HepG2 (cell line): Measurements from ENCODE around the gene CORO7. TPM values are rescaled to one million over a fixed set of nuclear protein-coding genes. Genes with fewer than 3 reads are reported as not detected.

Experiments
- ATF2 ChIP-seq: sonication (generic); formaldehyde crosslinking; IDR thresholded peaks from 2 replicates; pipeline ENCODE4 v1.4.0; 2020; ENCODE audit warnings: missing genetic modification reagents
- NCOA2 ChIP-seq: sonication (generic); formaldehyde crosslinking; IDR thresholded peaks from 2 replicates; pipeline ENCODE4 v1.8.0; 2022; ENCODE audit warnings: inconsistent platforms
- NR2F1 ChIP-seq, 2 experiments: fragments of 450-650 bp in 1 of 2; formaldehyde crosslinking in 1 of 2; IDR thresholded peaks; 2 replicates each; pipeline versions ENCODE4 v1.5.0 to v1.6.1; 2016 to 2020; ENCODE audit warnings: mild to moderate bottlenecking in 1 of 2, missing compliant biosample characterization in 1 of 2, missing genetic modification reagents in 1 of 2, moderate library complexity in 1 of 2
- RXRA ChIP-seq: sonication (generic); formaldehyde crosslinking; IDR thresholded peaks from 2 replicates; pipeline ENCODE4 v1.5.1; 2020; ENCODE audit warnings: missing genetic modification reagents
- SRY ChIP-seq: sonication (generic); formaldehyde crosslinking; IDR thresholded peaks from 2 replicates; pipeline ENCODE4 v1.8.0; 2022; ENCODE audit warnings: mild to moderate bottlenecking, missing genetic modification reagents
- ZKSCAN8 ChIP-seq: IDR thresholded peaks from 2 replicates; pipeline ENCODE4 v1.6.1; 2016; ENCODE audit warnings: borderline replicate concordance, missing genetic modification reagents, missing compliant biosample characterization
- ZNF281 ChIP-seq: sonication (generic); formaldehyde crosslinking; IDR thresholded peaks from 2 replicates; pipeline ENCODE4 v1.4.0; 2020; ENCODE audit warnings: missing genetic modification reagents, borderline replicate concordance
- ZNF713 ChIP-seq: sonication (generic); formaldehyde crosslinking; IDR thresholded peaks from 2 replicates; pipeline ENCODE4 v1.4.0; 2020; ENCODE audit warnings: mild to moderate bottlenecking, missing genetic modification reagents
- ZNF773 ChIP-seq: sonication (generic); formaldehyde crosslinking; IDR thresholded peaks from 2 replicates; pipeline ENCODE4 v1.4.0; 2020; ENCODE audit warnings: missing genetic modification reagents, borderline replicate concordance
- polyA plus RNA-seq, 8 experiments: library from polyadenylated mRNA; depleted of rRNA in 3 of 8; stranded (reverse) in 7 of 8; unstranded in 1 of 8; fragments of >200 nt; fragmentation: Illumina TruSeq in 4 of 8; extraction: Trizol in 4 of 8; gene quantifications; 2 replicates each; pipeline versions ENCODE4 v1.2.1 to v1.2.3, GENCODE V29; 2011 to 2016; ENCODE audit warnings: low read depth in 4 of 8, missing spikeins in 1 of 8, mixed read lengths in 1 of 8; ENCODE audit not compliant: insufficient read depth in 1 of 8
- total RNA-seq, 5 experiments: library from RNA; depleted of rRNA; stranded (reverse); fragments of >200 nt; fragmentation: Illumina TruSeq; extraction: Trizol; gene quantifications; 2 replicates each; pipeline ENCODE4 v1.2.3, GENCODE V29; 2016; ENCODE audit warnings: low read depth in 1 of 5

CORO7 gene
- total and polyA plus RNA-seq, 2 of the 13 experiments (the other 11 are each of a cell fraction or from before 2014, with no cell fraction given) = 9.9 to 14.3 TPM

DNA sequence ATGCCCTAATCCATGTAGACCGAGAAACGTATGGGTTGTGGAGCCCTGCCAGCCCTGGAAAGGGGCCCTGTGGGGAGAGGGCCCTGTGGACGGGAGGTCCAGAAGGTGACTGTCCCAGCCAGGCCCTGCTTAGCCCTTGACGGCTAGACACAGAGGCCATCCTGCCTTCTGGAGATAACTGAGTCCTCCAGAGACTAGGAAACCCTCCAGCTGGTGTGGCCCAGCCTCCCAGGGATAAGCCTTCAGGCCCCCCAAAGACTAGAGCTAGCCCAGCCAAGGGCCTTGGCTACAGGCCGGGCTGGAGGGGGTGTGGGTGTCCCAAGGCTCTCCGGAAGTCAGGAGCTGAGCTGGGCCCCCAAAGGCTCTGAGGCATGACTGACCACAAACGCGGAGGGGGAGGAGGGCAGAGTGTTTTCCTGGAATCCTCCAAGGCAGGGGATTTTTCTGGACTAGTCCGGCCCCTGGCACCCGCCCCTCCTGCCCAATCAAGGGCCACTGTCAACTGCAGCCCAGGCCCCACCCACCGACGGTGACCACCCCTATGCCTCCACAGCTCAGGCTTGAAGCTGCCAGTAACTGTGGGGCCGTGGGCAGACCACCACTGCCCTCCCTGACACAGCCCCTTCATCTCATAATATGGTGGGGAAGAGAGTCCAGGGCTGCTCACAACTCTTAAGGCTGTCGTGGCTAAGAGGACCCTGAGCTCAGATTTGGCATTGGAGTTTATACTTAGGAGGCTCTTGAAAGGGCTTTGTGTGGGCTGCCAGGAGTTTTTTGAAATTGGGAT is 45.6 kb downstream of the CORO7 start (continued):
- TF ChIP-seq ZNF281 (CRISPR knock-in tag) = peak; percentile 66; the same call in 1 of the 2 replicates
- no peak for TF ChIP-seq NR2F1 (CRISPR knock-in tag; IDR thresholded peaks at IDR 0.05)
- TF ChIP-seq ZKSCAN8 (CRISPR knock-in tag) = no peak
- TF ChIP-seq RXRA = peak; percentile 29; the same call in 1 of the 2 replicates
- peak; percentile 43; the same call in 1 of the 2 replicates for TF ChIP-seq NCOA2 (CRISPR knock-in tag)
- TF ChIP-seq ZNF713 = no peak
- TF ChIP-seq ATF2 (CRISPR knock-in tag) = 0 out of 2 replicates have a peak, but pooled peaks have one; percentile 15
- no peak for TF ChIP-seq ZNF773 (CRISPR knock-in tag)
- TF ChIP-seq SRY (CRISPR knock-in tag) = 0 out of 2 replicates have a peak, but pooled peaks have one; percentile 14
